Adrenal gland (tissue), 12 donors: Measurements from ENCODE around the gene CFAP299. TPM values are rescaled to one million over a fixed set of nuclear protein-coding genes. Genes with fewer than 3 reads are reported as not detected.

Experiments used
- DNase-seq, 7 donors: peaks; one replicate each; pipeline ENCODE4 v3.0.0-alpha.2; 2019 to 2020
- H3K27ac ChIP-seq, 5 donors: fragments of 200-600 bp; sonication (generic) in 4 of 5; 1 replicate in 3 of 5; 2 replicates in 2 of 5; pipeline versions ENCODE4 v1.5.1 to v1.8.0; 2016 to 2020; ENCODE audit warnings: mild to moderate bottlenecking in 1 of 5
- H3K27me3 ChIP-seq: fragments of 200-600 bp; 2 replicates; pipeline ENCODE4 v1.8.0; 2021
- H3K36me3 ChIP-seq, 2 donors: fragments of 200-600 bp; replicated peaks in 1 of 2; 1 replicate in 1 of 2; 2 replicates in 1 of 2; pipeline versions ENCODE4 v1.5.1 to v1.8.0; 2018 to 2022
- H3K4me1 ChIP-seq, 2 donors: fragments of 200-600 bp; replicated peaks in 1 of 2; 1 replicate in 1 of 2; 2 replicates in 1 of 2; pipeline versions ENCODE4 v1.5.1 to v1.8.0; 2018 to 2021
- H3K4me3 ChIP-seq, 4 donors: fragments of 200-600 bp; sonication (generic) in 3 of 4; one replicate each; pipeline ENCODE4 v1.5.1; 2016 to 2018
- H3K9me3 ChIP-seq, 3 donors: fragments of 200-600 bp; sonication (generic) in 1 of 3; replicated peaks in 1 of 3; 1 replicate in 2 of 3; 2 replicates in 1 of 3; pipeline versions ENCODE4 v1.5.1 to v1.8.0; 2016 to 2021
- POLR2A ChIP-seq, 2 donors: fragments of 450-650 bp; IDR thresholded peaks; one replicate each; pipeline ENCODE4 v1.6.1; 2017; ENCODE audit warnings: antibody characterized with exemption in 2 of 2, mild to moderate bottlenecking in 2 of 2, moderate library complexity in 1 of 2
- WGBS, 4 donors: extraction: QIAGEN DNeasy Blood & Tissue Kit in 2 of 4; methylation state at CpG; one replicate each; pipeline versions ENCODE4 v1.1.5 to v1.1.7; 2013 to 2017; 5-methylcytosine and 5-hydroxymethylcytosine counted together
- intact Hi-C, 2 donors: fragments of 100-400 bp; cut with DNase I; formaldehyde crosslinking; loops; one replicate each; pipeline versions ENCODE4 v1.14.1 to v1.15.0; 2022 to 2023
- polyA plus RNA-seq, 3 donors: library from polyadenylated mRNA; stranded (reverse); fragments of 200-250 nt in 2 of 3; fragments of 350-450 nt in 1 of 3; fragmentation: Illumina TruSeq in 1 of 3; extraction: RNeasy Lipid Tissue Mini Kit (QIAGEN cat#74804) in 1 of 3; gene quantifications; one replicate each; pipeline ENCODE4 v1.2.3, GENCODE V29; 2013 to 2014
- total RNA-seq, 9 donors: library from RNA; depleted of rRNA in 4 of 9; stranded (reverse); fragments of >200 nt in 4 of 9; fragments of 120-200 nt in 1 of 9; fragmentation: NEBNext Ultra II Directional in 1 of 9; extraction: Animal tissue kit (Norgen Biotek cat#: 25700) in 1 of 9; gene quantifications; one replicate each; pipeline versions ENCODE4 v1.1.0 to v1.2.4, GENCODE V29; 2013 to 2023
- TF ChIP-seq, protein P1 (sequence below), 6 experiments: fragments of 450-650 bp in 4 of 6; fragments of 200-600 bp in 2 of 6; sonication (generic) in 1 of 6; IDR thresholded peaks; 1 replicate in 5 of 6; 2 replicates in 1 of 6; pipeline versions ENCODE4 v1.5.1 to v1.8.0; 2016 to 2021; ENCODE audit warnings: antibody characterized with exemption in 6 of 6, mild to moderate bottlenecking in 2 of 6, moderate library complexity in 1 of 6
- donor health status: healthy with polysubstance abuse.
- donor health status: Bipolar disorder and iron deficiency.
- donor health status: DM: yes; HTN: yes; CAD: no.
- donor health status: DM: no; HTN: no; CAD: no.
- donor health status: DM: no; HTN: no; CAD: no.
- donor health status: DM: yes; HTN: yes; CAD: no.

CFAP299 gene
- total and polyA plus RNA-seq, 12 donors, result not detected

DNA sequence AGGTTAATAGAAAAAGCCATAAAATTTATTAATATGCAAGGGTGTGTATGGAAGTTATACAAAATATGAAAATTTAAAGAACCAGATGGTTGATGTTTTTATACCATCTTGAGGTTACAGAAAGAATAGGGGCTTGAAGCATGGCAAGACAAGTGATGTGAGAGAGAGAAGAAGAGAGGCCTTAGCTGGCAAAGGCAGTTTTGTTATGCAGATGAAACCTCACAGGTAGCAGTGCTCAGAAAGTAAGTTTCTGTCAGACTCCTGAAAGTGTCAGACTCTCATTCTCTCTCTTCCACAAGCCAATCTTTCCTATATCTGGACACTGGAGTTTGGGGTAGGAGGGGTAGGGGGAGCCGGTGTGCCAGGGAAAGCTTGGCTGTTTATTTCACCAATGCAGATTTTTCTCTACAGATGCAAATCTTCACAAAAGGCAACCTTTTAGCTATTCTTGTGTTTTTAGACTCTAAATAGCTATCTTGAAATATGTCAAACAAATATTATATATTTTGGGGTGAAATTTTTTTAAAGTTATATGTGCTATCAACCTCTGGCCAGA lies 124.5 kb downstream of the CFAP299 start:
- Histone ChIP-seq H3K4me1 (no peaks in the 10 kb centered on the region), H3K9me3 (no peaks in the 10 kb centered on the region), H3K27ac (no peak overlapping the region), H3K4me3 (no peak overlapping the region), H3K36me3 (no peaks in the 10 kb centered on the region), H3K27me3 (no peaks in the 10 kb centered on the region)
- TF ChIP-seq, protein P1, sequence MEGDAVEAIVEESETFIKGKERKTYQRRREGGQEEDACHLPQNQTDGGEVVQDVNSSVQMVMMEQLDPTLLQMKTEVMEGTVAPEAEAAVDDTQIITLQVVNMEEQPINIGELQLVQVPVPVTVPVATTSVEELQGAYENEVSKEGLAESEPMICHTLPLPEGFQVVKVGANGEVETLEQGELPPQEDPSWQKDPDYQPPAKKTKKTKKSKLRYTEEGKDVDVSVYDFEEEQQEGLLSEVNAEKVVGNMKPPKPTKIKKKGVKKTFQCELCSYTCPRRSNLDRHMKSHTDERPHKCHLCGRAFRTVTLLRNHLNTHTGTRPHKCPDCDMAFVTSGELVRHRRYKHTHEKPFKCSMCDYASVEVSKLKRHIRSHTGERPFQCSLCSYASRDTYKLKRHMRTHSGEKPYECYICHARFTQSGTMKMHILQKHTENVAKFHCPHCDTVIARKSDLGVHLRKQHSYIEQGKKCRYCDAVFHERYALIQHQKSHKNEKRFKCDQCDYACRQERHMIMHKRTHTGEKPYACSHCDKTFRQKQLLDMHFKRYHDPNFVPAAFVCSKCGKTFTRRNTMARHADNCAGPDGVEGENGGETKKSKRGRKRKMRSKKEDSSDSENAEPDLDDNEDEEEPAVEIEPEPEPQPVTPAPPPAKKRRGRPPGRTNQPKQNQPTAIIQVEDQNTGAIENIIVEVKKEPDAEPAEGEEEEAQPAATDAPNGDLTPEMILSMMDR (IDR thresholded peaks at IDR 0.05), result no peak
- TF ChIP-seq POLR2A (IDR thresholded peaks at IDR 0.05), result no peak
- intact Hi-C loops, result no loop called here
- 68 to 89% (median 78%) methylated on average over 1 of the region's 1 CpG for WGBS, 4 donors
- DNase-seq, result no peak

DNA sequence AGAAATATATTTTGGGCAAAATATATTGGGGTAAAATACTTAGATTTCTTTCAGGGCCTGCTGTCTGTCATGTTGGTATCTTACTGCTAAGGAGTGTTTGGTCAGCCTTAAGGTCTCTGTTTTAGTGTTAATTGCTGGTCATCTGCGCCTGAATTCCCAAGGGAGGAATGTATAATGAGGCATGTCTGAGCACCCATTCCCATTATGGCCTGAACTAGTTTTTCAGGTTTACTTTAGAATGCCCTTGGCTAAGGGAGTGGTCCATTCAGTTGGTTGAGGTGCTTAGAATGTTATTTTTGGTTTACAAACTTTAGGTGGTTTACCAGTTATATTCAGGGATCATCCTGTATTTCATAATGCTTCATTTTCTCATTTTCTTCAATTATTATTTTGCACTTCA lies 125.9 kb downstream of the CFAP299 start:
- Histone ChIP-seq H3K4me3 (no peak overlapping the region), H3K36me3 (no peaks in the 10 kb centered on the region), H3K4me1 (no peaks in the 10 kb centered on the region), H3K27me3 (no peaks in the 10 kb centered on the region), H3K9me3 (no peaks in the 10 kb centered on the region), H3K27ac (no peak overlapping the region)
- intact Hi-C loops, result no loop called here
- DNase-seq, result no peak
- TF ChIP-seq POLR2A (IDR thresholded peaks at IDR 0.05), result no peak
- TF ChIP-seq, protein P1 (IDR thresholded peaks at IDR 0.05), result no peak
- WGBS, 4 donors, result 67 to 85% (median 71%) methylated on average over 1 of the region's 1 CpG

DNA sequence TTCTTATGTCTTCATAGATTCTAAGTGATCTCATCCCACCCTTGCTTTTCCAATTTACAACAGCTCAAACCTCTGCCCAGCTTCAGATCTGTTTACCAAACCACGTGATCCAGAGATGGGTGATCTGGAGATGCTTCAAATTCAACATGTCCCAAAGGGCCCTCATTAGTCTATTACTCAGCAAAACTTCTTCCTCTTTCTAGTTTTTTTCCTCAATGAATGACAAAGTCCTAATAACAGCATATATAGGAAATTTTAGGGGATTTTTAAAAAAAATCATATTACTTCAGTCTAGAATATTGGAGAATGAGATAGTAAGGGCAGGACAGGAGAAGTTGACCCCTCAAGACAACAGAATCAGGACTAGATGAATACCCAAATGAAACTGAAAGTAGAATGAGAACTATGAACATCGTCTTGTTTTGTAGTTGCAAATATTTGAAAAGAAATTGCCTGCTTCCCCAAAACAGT lies 127.1 kb downstream of the CFAP299 start:
- no peak overlapping the region for H3K27ac ChIP-seq
- H3K27me3 ChIP-seq, result no peaks in the 10 kb centered on the region
- no peaks in the 10 kb centered on the region for H3K36me3 ChIP-seq
- 41 to 46% (median 46%) methylated on average over 2 of the region's 2 CpGs for WGBS, 4 donors
- DNase-seq, result no peak
- H3K4me3 ChIP-seq, result peak overlapping the region in 1 of 4 donors; percentile 41
- no peaks in the 10 kb centered on the region for H3K4me1 ChIP-seq
- H3K9me3 ChIP-seq, result no peaks in the 10 kb centered on the region
- intact Hi-C loops, result no loop called here
- no peak for TF ChIP-seq POLR2A (IDR thresholded peaks at IDR 0.05)
- TF ChIP-seq, protein P1 (IDR thresholded peaks at IDR 0.05), result no peak

DNA sequence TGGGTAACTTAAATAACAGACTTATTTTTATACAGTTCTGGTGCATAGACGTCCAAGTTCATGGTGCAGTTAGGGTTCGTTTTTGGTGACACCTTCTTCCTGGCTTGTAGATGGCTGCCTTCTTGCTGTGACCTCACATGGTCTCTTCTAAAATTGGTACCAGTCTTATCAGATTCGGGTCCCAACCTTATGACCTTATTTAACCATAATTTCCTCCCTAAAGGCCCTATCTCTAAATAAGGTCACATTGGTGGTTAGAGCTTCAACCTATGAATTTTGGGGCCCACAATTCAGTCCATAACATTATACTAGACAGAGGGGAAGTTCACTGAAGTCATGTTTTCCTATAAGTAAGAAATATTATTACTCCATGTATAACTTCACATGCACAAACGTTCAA lies 128.0 kb downstream of the CFAP299 start:
- DNase-seq, result no peak
- 50 to 62% (median 56%) methylated on average over 4 of the region's 4 CpGs for WGBS, 4 donors
- intact Hi-C loops, result no loop called here
- H3K36me3 ChIP-seq, result no peaks in the 10 kb centered on the region
- H3K27me3 ChIP-seq, result no peaks in the 10 kb centered on the region
- H3K4me3 ChIP-seq, result no peak overlapping the region
- no peaks in the 10 kb centered on the region for H3K4me1 ChIP-seq
- H3K27ac ChIP-seq, result no peak overlapping the region
- H3K9me3 ChIP-seq, result no peaks in the 10 kb centered on the region
- no peak for TF ChIP-seq POLR2A (IDR thresholded peaks at IDR 0.05)
- TF ChIP-seq, protein P1 (IDR thresholded peaks at IDR 0.05), result no peak
